Measurements from ENCODE around the gene SEC61A2.

DNA sequence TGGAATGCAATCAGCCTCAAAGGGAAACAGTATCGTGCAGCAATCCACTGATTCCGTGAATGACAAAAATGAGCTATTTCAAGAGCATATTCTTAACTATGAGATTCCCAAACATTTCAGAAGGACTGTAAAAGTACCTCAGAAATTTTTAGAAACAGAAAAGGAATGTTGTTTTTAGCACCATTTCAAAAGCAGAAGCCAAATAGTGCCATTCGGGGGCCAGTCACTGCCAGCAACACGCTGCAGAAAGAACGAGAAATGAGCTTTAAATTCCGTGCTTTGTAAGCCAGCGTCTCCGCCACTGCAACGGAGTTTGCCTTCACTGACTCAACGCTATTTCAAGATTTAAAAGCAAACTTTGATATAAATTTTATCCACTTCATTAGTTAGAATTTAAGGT is 59.9 kb downstream of the SEC61A2 start:
- TF ChIP-seq GABPA (IDR thresholded peaks at IDR 0.05; ENCODE audit: borderline replicate concordance, insufficient read depth, low read length) = no peak
- TF ChIP-seq, protein P1, sequence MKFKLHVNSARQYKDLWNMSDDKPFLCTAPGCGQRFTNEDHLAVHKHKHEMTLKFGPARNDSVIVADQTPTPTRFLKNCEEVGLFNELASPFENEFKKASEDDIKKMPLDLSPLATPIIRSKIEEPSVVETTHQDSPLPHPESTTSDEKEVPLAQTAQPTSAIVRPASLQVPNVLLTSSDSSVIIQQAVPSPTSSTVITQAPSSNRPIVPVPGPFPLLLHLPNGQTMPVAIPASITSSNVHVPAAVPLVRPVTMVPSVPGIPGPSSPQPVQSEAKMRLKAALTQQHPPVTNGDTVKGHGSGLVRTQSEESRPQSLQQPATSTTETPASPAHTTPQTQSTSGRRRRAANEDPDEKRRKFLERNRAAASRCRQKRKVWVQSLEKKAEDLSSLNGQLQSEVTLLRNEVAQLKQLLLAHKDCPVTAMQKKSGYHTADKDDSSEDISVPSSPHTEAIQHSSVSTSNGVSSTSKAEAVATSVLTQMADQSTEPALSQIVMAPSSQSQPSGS (IDR thresholded peaks at IDR 0.05; ENCODE audit: low read length) = no peak
- no peak for TF ChIP-seq NRF1 (IDR thresholded peaks at IDR 0.05; ENCODE audit: low read depth, low read length)
- TF ChIP-seq, protein P2, sequence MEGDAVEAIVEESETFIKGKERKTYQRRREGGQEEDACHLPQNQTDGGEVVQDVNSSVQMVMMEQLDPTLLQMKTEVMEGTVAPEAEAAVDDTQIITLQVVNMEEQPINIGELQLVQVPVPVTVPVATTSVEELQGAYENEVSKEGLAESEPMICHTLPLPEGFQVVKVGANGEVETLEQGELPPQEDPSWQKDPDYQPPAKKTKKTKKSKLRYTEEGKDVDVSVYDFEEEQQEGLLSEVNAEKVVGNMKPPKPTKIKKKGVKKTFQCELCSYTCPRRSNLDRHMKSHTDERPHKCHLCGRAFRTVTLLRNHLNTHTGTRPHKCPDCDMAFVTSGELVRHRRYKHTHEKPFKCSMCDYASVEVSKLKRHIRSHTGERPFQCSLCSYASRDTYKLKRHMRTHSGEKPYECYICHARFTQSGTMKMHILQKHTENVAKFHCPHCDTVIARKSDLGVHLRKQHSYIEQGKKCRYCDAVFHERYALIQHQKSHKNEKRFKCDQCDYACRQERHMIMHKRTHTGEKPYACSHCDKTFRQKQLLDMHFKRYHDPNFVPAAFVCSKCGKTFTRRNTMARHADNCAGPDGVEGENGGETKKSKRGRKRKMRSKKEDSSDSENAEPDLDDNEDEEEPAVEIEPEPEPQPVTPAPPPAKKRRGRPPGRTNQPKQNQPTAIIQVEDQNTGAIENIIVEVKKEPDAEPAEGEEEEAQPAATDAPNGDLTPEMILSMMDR (IDR thresholded peaks at IDR 0.05; ENCODE audit: control extremely low read depth in 1 of 3, insufficient read depth in 1 of 3, low read depth in 1 of 3, low read length in 3 of 3) = no peak

Measured in H1 (cell line).